Measurements from ENCODE around the gene ZFYVE9.
"Not testable (repeated sequence)": the region's sequence is repeated elsewhere in the genome, so short reads cannot be mapped to it uniquely, and the experiment has no call there.

The ZFYVE9 gene

DNA sequence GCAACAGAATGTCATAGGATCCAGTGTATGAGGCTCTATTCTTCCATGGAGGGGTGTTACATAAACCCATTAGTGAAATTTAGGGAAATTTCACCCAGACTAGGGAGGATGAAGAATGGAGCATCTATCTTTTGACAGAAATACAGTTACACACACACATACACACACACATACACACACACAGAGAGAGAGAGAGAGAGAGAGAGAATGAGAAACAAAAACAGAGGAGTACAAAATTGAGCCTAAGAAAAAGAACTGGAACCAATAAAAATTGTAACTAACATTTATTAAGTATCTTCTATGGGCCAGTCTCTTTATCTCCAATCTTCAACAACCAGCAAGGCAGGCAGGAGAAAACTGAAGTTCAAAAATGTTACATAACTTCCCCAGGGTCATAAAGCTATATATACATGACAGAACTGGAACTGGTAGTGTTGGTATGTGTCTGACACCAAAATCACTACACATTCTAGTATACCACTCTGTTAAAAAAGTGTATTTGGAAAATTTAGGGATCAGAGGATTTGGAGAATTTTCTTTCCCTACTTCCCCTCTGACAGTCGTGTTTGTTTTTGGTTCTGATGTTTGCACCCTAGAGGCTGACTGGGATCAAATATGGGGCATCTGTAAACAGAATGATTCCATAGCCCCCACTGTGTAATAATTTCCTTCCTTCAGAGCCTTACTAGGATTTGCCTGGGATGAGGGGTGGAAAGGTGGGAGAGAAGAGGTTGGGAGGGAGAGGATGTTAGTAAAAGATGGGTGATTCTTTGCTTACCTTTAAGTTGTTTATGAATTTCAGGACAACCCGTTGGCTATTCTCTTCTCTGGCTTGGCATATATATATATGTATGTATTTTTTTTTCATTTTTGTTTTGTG, 1.0 kb upstream of the ZFYVE9 start:
- DNase-seq (ENCODE audit: low read depth), result no peak
- H3K4me3 ChIP-seq (ENCODE audit: low read length), result peak overlapping the region; percentile 2; the same call in 1 of the 2 replicates
- TF ChIP-seq, protein P1, sequence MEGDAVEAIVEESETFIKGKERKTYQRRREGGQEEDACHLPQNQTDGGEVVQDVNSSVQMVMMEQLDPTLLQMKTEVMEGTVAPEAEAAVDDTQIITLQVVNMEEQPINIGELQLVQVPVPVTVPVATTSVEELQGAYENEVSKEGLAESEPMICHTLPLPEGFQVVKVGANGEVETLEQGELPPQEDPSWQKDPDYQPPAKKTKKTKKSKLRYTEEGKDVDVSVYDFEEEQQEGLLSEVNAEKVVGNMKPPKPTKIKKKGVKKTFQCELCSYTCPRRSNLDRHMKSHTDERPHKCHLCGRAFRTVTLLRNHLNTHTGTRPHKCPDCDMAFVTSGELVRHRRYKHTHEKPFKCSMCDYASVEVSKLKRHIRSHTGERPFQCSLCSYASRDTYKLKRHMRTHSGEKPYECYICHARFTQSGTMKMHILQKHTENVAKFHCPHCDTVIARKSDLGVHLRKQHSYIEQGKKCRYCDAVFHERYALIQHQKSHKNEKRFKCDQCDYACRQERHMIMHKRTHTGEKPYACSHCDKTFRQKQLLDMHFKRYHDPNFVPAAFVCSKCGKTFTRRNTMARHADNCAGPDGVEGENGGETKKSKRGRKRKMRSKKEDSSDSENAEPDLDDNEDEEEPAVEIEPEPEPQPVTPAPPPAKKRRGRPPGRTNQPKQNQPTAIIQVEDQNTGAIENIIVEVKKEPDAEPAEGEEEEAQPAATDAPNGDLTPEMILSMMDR (conservative IDR thresholded peaks at IDR 0.05; ENCODE audit: low read length), result no peak; the same call in 1 of the 2 replicates

DNA sequence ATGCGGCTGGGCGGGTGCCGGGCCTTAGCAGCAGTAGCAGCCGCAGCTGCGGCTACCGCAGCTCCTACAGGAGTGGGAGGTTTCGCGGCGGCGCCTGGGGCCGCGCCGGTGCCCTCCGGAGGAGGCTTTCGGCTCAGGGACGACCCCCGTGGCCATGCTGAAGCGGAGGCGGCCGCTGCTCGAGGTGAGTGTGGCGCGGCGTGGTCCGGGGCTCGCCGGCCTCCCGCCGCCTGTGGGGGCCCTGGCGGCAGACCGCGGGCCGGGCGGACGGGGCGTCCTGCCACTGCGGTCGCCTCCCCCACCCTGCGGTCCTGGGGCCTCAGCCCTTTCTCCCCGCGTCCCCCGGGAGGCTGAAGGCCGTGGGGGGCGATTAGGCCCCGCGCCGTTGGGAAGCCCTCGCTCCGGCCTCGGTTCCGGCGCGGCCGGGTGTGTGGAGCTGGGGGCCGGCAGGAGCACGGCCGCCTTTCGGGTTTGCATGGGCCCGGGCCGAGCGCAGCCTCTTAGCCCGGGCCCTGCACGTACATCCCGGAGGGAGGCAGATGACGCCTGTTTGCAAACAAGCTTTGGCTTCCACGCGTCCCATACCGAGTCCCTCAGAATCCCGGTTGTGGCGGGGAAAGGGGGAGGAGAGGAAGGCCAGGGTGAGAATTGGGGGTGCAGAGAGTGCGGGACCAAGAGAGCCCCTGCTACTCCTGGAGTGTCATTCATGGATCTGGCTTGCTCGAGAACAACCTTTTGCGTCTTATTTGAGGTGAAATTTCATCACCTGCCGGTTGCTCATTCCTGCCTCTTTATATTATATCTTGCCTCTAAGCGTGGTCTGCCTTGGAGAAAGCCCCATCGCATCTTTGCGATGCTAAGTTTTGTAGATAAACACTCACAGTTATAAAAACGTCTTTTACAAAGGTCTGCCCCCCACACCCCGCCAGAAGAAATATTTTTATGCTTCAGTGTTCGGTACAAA, 613 bp downstream of the ZFYVE9 start:
- DNase-seq (ENCODE audit: low read depth), result peak; percentile 58
- TF ChIP-seq, protein P1 (conservative IDR thresholded peaks at IDR 0.05; ENCODE audit: low read length), result 0 out of 2 replicates have a peak, but pooled peaks have one; percentile 2
- peak overlapping the region; percentile 79 for H3K4me3 ChIP-seq (ENCODE audit: low read length)

DNA sequence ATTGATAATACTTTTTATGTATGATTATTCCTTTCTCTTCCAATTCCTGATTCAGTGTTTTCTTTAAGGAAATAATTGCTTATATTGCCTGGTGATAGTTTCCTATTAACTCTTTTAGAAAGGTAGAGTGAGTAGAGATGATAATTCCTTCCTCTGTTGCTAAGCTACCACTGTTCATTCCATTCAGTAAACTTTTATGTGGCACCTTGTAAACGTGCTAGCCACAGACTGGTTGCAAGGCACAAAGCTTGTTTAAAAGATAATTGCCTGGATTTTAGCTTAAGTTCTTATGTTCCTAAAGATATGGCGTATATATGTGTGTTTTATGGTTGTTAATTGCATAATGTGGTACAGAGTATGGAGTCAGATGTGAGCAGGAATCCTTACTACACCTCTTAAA, 3.2 kb downstream of the ZFYVE9 start:
- DNase-seq (ENCODE audit: low read depth), result no peak
- TF ChIP-seq, protein P1 (conservative IDR thresholded peaks at IDR 0.05; ENCODE audit: low read length), result no peak
- H3K4me3 ChIP-seq (ENCODE audit: low read length), result no peak overlapping the region

DNA sequence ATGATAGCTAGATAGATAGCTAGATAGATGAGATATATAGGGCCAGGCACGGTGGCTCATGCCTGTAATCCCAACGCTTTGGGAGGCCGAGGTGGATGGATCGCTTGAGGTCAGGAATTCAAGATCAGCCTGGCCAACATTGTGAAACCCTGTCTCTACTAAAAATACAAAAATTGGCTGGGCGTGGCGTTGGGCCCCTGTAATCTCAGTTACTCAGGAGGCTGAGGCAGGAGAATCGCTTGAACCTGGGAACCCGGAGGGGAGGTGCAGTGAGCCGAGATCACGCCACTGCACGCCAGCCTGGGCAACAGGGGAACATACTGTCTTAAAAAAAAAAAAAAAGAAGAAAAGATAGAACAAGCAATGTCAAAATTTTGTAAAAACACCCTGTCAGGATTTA, 8.6 kb downstream of the ZFYVE9 start:
- DNase-seq (ENCODE audit: low read depth); H3K4me3 ChIP-seq (ENCODE audit: low read length): not testable (repeated sequence)

DNA sequence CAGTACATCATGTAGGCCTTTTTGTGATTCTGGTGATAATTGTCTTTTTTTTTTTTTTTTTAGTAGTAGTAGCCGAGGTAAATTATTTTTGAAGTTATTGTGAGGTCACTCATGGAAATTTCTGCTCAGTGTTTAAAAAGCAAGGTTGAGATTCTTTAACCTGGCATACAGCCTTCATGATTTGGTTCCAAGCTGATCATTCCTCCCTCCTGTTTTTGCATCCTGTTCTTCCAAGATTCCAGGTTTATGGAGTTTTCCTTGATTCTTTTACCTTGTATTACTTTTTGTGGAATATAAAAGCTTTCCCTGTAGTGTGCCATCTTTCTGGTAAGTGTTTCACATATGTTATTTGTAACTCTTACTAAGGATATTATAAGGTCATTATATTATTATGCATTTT, 9.1 kb downstream of the ZFYVE9 start:
- TF ChIP-seq, protein P1 (conservative IDR thresholded peaks at IDR 0.05; ENCODE audit: low read length), result no peak
- no peak for DNase-seq (ENCODE audit: low read depth)
- H3K4me3 ChIP-seq (ENCODE audit: low read length), result no peak overlapping the region

DNA sequence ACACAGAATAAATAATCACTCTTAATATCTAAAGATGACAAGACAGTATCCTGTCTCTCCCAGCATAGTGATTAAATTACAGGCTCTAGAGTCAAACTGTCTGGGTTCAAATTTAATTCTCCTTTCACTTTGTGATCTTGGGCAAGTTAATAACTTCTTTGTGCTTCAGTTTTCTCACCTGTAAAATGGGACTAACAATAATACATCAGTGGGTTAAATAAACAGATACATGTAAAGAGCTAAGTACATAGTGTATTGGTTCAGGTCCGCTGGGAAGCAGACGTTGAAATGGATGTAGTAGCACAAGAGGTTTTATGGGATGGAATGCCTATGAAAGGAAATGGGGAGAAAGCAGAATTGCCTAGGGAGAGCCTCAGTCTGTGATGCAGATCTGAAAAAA, 10.7 kb downstream of the ZFYVE9 start:
- TF ChIP-seq, protein P1 (conservative IDR thresholded peaks at IDR 0.05; ENCODE audit: low read length), result no peak
- DNase-seq (ENCODE audit: low read depth), result no peak
- no peak overlapping the region for H3K4me3 ChIP-seq (ENCODE audit: low read length)

DNA sequence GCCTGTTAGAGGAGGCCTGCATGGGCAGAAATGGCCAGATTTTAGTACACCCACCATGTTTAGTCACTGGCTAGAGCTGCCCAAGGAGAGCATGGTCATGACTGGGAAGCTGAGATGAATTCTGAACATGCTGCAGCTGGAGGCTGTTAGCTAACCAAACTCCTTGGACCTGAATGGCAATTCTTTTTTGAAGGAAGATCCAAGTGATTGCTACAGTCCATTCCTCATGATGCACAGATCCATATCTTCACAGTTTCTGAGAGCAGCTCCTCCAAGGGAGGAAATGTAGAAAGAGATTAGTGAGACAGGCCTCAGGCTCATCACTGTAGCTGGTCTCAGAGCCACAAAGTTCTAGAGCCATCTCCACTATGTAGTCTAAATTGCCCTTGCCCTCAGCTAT, 11.1 kb downstream of the ZFYVE9 start:
- TF ChIP-seq, protein P1 (conservative IDR thresholded peaks at IDR 0.05; ENCODE audit: low read length), result no peak
- no peak overlapping the region for H3K4me3 ChIP-seq (ENCODE audit: low read length)
- DNase-seq (ENCODE audit: low read depth), result peak; percentile 54

Measured in AG10803 (cell line).